ENCODE results near the gene RMDN3.

The RMDN3 gene

GRCh38 chr15:40796512-40796911, 41.5 kb upstream of the RMDN3 start:
- H2AFZ ChIP-seq (ENCODE audit: low read depth) = no peak overlapping the region
- H3K36me3 ChIP-seq (ENCODE audit: insufficient read depth) = no peaks in the 10 kb centered on the region
- H3K4me2 ChIP-seq = no peak overlapping the region
- H4K20me1 ChIP-seq (ENCODE audit: insufficient read depth) = no peaks in the 10 kb centered on the region
- H3K79me2 ChIP-seq (ENCODE audit: insufficient read depth, low read depth) = no peaks in the 10 kb centered on the region; the same call in 1 of the 2 replicates
- no peaks in the 10 kb centered on the region for H3K27me3 ChIP-seq (ENCODE audit: insufficient read depth, low read depth)
- H3K4me1 ChIP-seq (ENCODE audit: low read depth, poor library complexity, severe bottlenecking) = peaks cover 7% of the 10 kb centered on the region
- no peak for TF ChIP-seq CTCF (conservative IDR thresholded peaks at IDR 0.05; ENCODE audit: low read depth, low read length)
- no peak overlapping the region for H3K27ac ChIP-seq
- no peak overlapping the region for H3K4me3 ChIP-seq (IDR thresholded peaks at IDR 0.05; ENCODE audit: insufficient read depth, low read depth, low read length)
- no peak overlapping the region for H3K9ac ChIP-seq

GRCh38 chr15:40796041-40796440, 41.0 kb upstream of the RMDN3 start:
- H3K27ac ChIP-seq = no peak overlapping the region
- H4K20me1 ChIP-seq (ENCODE audit: insufficient read depth) = no peaks in the 10 kb centered on the region
- H2AFZ ChIP-seq (ENCODE audit: low read depth) = no peak overlapping the region
- H3K4me2 ChIP-seq = no peak overlapping the region
- no peak for TF ChIP-seq CTCF (conservative IDR thresholded peaks at IDR 0.05; ENCODE audit: low read depth, low read length)
- no peak overlapping the region for H3K9ac ChIP-seq
- H3K4me1 ChIP-seq (ENCODE audit: low read depth, poor library complexity, severe bottlenecking) = peaks cover 7% of the 10 kb centered on the region
- no peak overlapping the region for H3K4me3 ChIP-seq (IDR thresholded peaks at IDR 0.05; ENCODE audit: insufficient read depth, low read depth, low read length)
- no peaks in the 10 kb centered on the region for H3K27me3 ChIP-seq (ENCODE audit: insufficient read depth, low read depth)
- H3K36me3 ChIP-seq (ENCODE audit: insufficient read depth) = no peaks in the 10 kb centered on the region
- H3K79me2 ChIP-seq (ENCODE audit: insufficient read depth, low read depth) = no peaks in the 10 kb centered on the region; the same call in 1 of the 2 replicates

GRCh38 chr15:40793216-40793989, 38.3 kb upstream of the RMDN3 start:
- Histone ChIP-seq H2AFZ (ENCODE audit: low read depth) (no peak overlapping the region), H3K4me3 (IDR thresholded peaks at IDR 0.05; ENCODE audit: insufficient read depth, low read depth, low read length) (no peak overlapping the region), H3K9ac (no peak overlapping the region), H3K4me1 (ENCODE audit: low read depth, poor library complexity, severe bottlenecking) (peaks cover 13% of the 10 kb centered on the region), H3K27me3 (ENCODE audit: insufficient read depth, low read depth) (no peaks in the 10 kb centered on the region), H3K79me2 (ENCODE audit: insufficient read depth, low read depth) (no peaks in the 10 kb centered on the region; the same call in 1 of the 2 replicates), H4K20me1 (ENCODE audit: insufficient read depth) (no peaks in the 10 kb centered on the region), H3K36me3 (ENCODE audit: insufficient read depth) (no peaks in the 10 kb centered on the region), H3K4me2 (no peak overlapping the region), H3K27ac (no peak overlapping the region)
- TF ChIP-seq CTCF (conservative IDR thresholded peaks at IDR 0.05; ENCODE audit: low read depth, low read length) = no peak

GRCh38 chr15:40792394-40792793, 37.3 kb upstream of the RMDN3 start:
- H3K4me1 ChIP-seq (ENCODE audit: low read depth, poor library complexity, severe bottlenecking) = peaks cover 23% of the 10 kb centered on the region
- no peak overlapping the region for H3K4me2 ChIP-seq
- H3K4me3 ChIP-seq (IDR thresholded peaks at IDR 0.05; ENCODE audit: insufficient read depth, low read depth, low read length) = no peak overlapping the region
- H3K27me3 ChIP-seq (ENCODE audit: insufficient read depth, low read depth) = no peaks in the 10 kb centered on the region
- no peaks in the 10 kb centered on the region for H3K36me3 ChIP-seq (ENCODE audit: insufficient read depth)
- no peaks in the 10 kb centered on the region for H4K20me1 ChIP-seq (ENCODE audit: insufficient read depth)
- H2AFZ ChIP-seq (ENCODE audit: low read depth) = no peak overlapping the region
- H3K79me2 ChIP-seq (ENCODE audit: insufficient read depth, low read depth) = no peaks in the 10 kb centered on the region; the same call in 1 of the 2 replicates
- H3K9ac ChIP-seq = no peak overlapping the region
- TF ChIP-seq CTCF (conservative IDR thresholded peaks at IDR 0.05; ENCODE audit: low read depth, low read length) = no peak
- H3K27ac ChIP-seq = no peak overlapping the region
